K562 (cell line): Measurements from ENCODE around the gene ADAMTS14. TPM values are rescaled to one million over a fixed set of nuclear protein-coding genes. Genes with fewer than 3 reads are reported as not detected.

ENCODE experiments used
- ARID2 ChIP-seq: fragments of 450-650 bp; IDR thresholded peaks from 2 replicates; pipeline ENCODE4 v1.6.1; 2017; ENCODE audit warnings: antibody characterized with exemption, mild to moderate bottlenecking
- DACH1 ChIP-seq: fragments of 450-650 bp; IDR thresholded peaks from 2 replicates; pipeline ENCODE4 v1.6.1; 2018; ENCODE audit not compliant: partially characterized antibody
- DMBX1 ChIP-seq: fragments of 250-450 bp; sonication (Bioruptor Pico); IDR thresholded peaks from 2 replicates; pipeline ENCODE4 v1.8.0; 2022; ENCODE audit warnings: inconsistent platforms, mild to moderate bottlenecking, moderate library complexity, borderline replicate concordance
- KDM2B ChIP-seq: fragments of 250-450 bp; sonication (Bioruptor Pico); IDR thresholded peaks from 2 replicates; pipeline ENCODE4 v1.8.0; 2021; ENCODE audit warnings: mild to moderate bottlenecking, moderate library complexity
- LEF1 ChIP-seq: fragments of 450-650 bp; IDR thresholded peaks from 2 replicates; pipeline ENCODE4 v1.6.1; 2016; ENCODE audit warnings: mild to moderate bottlenecking
- MTF1 ChIP-seq: fragments of 250-450 bp; sonication (Bioruptor Pico); IDR thresholded peaks from 2 replicates; pipeline ENCODE4 v1.9.0; 2021; ENCODE audit warnings: moderate library complexity, mild to moderate bottlenecking, inconsistent platforms, borderline replicate concordance
- PHB ChIP-seq: fragments of 250-450 bp; sonication (Bioruptor Pico); IDR thresholded peaks from 2 replicates; pipeline ENCODE4 v1.5.0; 2021
- SMARCA5 ChIP-seq: fragments of 450-650 bp; IDR thresholded peaks from 2 replicates; pipeline ENCODE4 v1.6.1; 2016
- SMARCE1 ChIP-seq: fragments of 450-650 bp; IDR thresholded peaks from 2 replicates; pipeline ENCODE4 v1.7.1; 2016; ENCODE audit warnings: mild to moderate bottlenecking
- SNRNP70 ChIP-seq: fragments of 200-400 bp; formaldehyde crosslinking; optimal IDR thresholded peaks from 2 replicates; pipeline ENCODE3; 2017; ENCODE audit warnings: low read depth, low read length
- ZNF41 ChIP-seq: fragments of 250-450 bp; sonication (Bioruptor Pico); conservative IDR thresholded peaks from 2 replicates; pipeline ENCODE4 v1.4.0; 2020; ENCODE audit warnings: mild to moderate bottlenecking
- polyA plus RNA-seq, 8 experiments: library from polyadenylated mRNA; depleted of rRNA in 4 of 8; stranded (reverse) in 5 of 8; unstranded in 3 of 8; fragments of >200 nt; fragmentation: Nextera tagmentation in 2 of 8; fragmentation: Illumina TruSeq in 1 of 8; extraction: Ambion mirVana in 2 of 8; extraction: Trizol in 1 of 8; gene quantifications; 2 replicates each; pipeline versions ENCODE4 v1.2.1 to v1.2.3, GENCODE V29; 2011 to 2014; ENCODE audit warnings: inconsistent platforms in 1 of 8, missing spikeins in 1 of 8
- total RNA-seq, 7 experiments: library from RNA; depleted of rRNA in 6 of 7; stranded (reverse); fragments of >200 nt in 6 of 7; fragmentation: Illumina TruSeq in 2 of 7; extraction: Trizol in 2 of 7; gene quantifications; 2 replicates each; pipeline versions ENCODE4 v1.2.1 to v1.2.3, GENCODE V29; 2011 to 2021; ENCODE audit warnings: low replicate concordance in 1 of 7
- TF ChIP-seq, protein P1 (sequence below): fragments of 250-450 bp; sonication (Bioruptor Pico); IDR thresholded peaks from 2 replicates; pipeline ENCODE4 v1.5.0; 2021
- TF ChIP-seq, protein P2 (sequence below): fragments of 450-650 bp; formaldehyde crosslinking; IDR thresholded peaks from 2 replicates; pipeline ENCODE4 v1.4.0; 2020; ENCODE audit warnings: mild to moderate bottlenecking
- TF ChIP-seq, protein P3 (sequence below): fragments of 450-650 bp; IDR thresholded peaks from 2 replicates; pipeline ENCODE4 v1.6.1; 2017; ENCODE audit warnings: mild to moderate bottlenecking, moderate library complexity
- TF ChIP-seq, protein P4 (sequence below): fragments of 450-650 bp; formaldehyde crosslinking; IDR thresholded peaks from 2 replicates; pipeline ENCODE4 v1.4.0; 2020; ENCODE audit warnings: mild to moderate bottlenecking, moderate library complexity
- TF ChIP-seq, protein P5 (sequence below): fragments of 250-450 bp; sonication (Bioruptor Pico); IDR thresholded peaks from 2 replicates; pipeline ENCODE4 v1.8.0; 2021; ENCODE audit warnings: moderate library complexity, mild to moderate bottlenecking, inconsistent platforms
- TF ChIP-seq, protein P6 (sequence below): fragments of 450-650 bp; formaldehyde crosslinking; IDR thresholded peaks from 2 replicates; pipeline ENCODE4 v1.4.0; 2022; ENCODE audit warnings: missing genetic modification characterization
- TF ChIP-seq, protein P7 (sequence below): fragments of 250-450 bp; sonication (Bioruptor Pico); IDR thresholded peaks from 2 replicates; pipeline ENCODE4 v1.4.0; 2020; ENCODE audit warnings: mild to moderate bottlenecking, moderate library complexity

Gene ADAMTS14
- total and polyA plus RNA-seq, 9 of the 15 experiments (the other 6 are each of a cell fraction or from before 2014, with no cell fraction given) = 0.04 to 37.4 (median 15.9) TPM

DNA sequence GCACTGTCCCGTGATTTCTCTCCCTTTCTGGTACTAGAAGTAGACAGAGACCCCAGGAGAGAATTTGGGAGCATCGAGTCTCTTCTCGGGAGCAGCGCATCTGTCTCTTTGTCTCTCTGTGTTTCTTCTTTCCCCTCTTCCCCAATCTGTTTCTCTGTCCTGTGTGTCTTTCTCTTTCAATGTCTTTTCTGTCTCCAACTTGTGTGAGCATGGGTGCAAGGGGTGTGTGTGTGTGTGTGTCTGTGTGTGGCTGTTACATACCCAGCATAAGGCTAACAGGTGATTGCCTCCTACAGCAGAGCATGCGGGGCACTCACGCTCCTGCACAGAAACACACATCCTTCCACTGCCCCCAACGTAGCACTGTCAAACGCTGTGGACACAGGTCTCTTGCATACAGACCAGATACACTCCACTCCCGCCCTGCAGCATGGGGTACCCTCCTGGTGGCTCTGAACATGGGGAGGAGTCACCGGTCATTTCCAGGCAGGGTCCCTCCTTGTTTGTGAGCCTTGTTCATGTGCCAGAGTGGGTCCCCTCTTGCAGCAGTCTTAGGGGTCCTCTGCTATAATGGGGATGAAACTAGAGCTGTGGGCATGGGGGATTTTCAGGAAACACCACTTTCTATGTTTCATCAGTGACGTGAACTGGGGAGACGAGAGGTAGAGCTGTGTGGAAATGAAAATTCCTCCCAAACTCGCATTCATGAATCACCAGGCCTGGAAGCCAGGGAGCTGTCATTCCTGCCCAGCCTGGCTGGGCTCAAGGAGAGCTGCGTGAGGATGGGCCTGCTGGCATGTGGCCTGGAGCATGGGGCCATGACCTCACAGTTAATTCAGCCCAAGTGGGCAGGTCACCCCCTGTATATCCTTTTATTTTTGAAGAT is 980 bp downstream of the ADAMTS14 start (continued):
- TF ChIP-seq, protein P1, sequence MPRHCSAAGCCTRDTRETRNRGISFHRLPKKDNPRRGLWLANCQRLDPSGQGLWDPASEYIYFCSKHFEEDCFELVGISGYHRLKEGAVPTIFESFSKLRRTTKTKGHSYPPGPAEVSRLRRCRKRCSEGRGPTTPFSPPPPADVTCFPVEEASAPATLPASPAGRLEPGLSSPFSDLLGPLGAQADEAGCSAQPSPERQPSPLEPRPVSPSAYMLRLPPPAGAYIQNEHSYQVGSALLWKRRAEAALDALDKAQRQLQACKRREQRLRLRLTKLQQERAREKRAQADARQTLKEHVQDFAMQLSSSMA (CRISPR knock-in tag) = no peak
- TF ChIP-seq SMARCE1 (no peak), DACH1 (no peak), MTF1 (CRISPR knock-in tag) (no peak), PHB (CRISPR knock-in tag) (no peak), KDM2B (CRISPR knock-in tag) (no peak), LEF1 (no peak), DMBX1 (CRISPR knock-in tag) (0 out of 2 replicates have a peak, but pooled peaks have one; percentile 18), SNRNP70 (no peak), ZNF41 (no peak), SMARCA5 (no peak), ARID2 (no peak)
- TF ChIP-seq, protein P2, sequence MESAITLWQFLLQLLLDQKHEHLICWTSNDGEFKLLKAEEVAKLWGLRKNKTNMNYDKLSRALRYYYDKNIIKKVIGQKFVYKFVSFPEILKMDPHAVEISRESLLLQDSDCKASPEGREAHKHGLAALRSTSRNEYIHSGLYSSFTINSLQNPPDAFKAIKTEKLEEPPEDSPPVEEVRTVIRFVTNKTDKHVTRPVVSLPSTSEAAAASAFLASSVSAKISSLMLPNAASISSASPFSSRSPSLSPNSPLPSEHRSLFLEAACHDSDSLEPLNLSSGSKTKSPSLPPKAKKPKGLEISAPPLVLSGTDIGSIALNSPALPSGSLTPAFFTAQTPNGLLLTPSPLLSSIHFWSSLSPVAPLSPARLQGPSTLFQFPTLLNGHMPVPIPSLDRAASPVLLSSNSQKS (CRISPR knock-in tag) = no peak
- TF ChIP-seq, protein P3, sequence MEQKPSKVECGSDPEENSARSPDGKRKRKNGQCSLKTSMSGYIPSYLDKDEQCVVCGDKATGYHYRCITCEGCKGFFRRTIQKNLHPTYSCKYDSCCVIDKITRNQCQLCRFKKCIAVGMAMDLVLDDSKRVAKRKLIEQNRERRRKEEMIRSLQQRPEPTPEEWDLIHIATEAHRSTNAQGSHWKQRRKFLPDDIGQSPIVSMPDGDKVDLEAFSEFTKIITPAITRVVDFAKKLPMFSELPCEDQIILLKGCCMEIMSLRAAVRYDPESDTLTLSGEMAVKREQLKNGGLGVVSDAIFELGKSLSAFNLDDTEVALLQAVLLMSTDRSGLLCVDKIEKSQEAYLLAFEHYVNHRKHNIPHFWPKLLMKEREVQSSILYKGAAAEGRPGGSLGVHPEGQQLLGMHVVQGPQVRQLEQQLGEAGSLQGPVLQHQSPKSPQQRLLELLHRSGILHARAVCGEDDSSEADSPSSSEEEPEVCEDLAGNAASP = no peak
- TF ChIP-seq, protein P4, sequence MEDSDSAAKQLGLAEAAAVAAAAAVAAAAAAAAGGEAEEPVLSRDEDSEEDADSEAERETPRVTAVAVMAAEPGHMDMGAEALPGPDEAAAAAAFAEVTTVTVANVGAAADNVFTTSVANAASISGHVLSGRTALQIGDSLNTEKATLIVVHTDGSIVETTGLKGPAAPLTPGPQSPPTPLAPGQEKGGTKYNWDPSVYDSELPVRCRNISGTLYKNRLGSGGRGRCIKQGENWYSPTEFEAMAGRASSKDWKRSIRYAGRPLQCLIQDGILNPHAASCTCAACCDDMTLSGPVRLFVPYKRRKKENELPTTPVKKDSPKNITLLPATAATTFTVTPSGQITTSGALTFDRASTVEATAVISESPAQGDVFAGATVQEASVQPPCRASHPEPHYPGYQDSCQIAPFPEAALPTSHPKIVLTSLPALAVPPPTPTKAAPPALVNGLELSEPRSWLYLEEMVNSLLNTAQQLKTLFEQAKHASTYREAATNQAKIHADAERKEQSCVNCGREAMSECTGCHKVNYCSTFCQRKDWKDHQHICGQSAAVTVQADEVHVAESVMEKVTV (CRISPR knock-in tag) = no peak
- TF ChIP-seq, protein P5, sequence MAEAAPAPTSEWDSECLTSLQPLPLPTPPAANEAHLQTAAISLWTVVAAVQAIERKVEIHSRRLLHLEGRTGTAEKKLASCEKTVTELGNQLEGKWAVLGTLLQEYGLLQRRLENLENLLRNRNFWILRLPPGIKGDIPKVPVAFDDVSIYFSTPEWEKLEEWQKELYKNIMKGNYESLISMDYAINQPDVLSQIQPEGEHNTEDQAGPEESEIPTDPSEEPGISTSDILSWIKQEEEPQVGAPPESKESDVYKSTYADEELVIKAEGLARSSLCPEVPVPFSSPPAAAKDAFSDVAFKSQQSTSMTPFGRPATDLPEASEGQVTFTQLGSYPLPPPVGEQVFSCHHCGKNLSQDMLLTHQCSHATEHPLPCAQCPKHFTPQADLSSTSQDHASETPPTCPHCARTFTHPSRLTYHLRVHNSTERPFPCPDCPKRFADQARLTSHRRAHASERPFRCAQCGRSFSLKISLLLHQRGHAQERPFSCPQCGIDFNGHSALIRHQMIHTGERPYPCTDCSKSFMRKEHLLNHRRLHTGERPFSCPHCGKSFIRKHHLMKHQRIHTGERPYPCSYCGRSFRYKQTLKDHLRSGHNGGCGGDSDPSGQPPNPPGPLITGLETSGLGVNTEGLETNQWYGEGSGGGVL (CRISPR knock-in tag) = no peak
- TF ChIP-seq, protein P6, sequence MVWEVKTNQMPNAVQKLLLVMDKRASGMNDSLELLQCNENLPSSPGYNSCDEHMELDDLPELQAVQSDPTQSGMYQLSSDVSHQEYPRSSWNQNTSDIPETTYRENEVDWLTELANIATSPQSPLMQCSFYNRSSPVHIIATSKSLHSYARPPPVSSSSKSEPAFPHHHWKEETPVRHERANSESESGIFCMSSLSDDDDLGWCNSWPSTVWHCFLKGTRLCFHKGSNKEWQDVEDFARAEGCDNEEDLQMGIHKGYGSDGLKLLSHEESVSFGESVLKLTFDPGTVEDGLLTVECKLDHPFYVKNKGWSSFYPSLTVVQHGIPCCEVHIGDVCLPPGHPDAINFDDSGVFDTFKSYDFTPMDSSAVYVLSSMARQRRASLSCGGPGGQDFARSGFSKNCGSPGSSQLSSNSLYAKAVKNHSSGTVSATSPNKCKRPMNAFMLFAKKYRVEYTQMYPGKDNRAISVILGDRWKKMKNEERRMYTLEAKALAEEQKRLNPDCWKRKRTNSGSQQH (CRISPR knock-in tag) = no peak
- TF ChIP-seq, protein P7, sequence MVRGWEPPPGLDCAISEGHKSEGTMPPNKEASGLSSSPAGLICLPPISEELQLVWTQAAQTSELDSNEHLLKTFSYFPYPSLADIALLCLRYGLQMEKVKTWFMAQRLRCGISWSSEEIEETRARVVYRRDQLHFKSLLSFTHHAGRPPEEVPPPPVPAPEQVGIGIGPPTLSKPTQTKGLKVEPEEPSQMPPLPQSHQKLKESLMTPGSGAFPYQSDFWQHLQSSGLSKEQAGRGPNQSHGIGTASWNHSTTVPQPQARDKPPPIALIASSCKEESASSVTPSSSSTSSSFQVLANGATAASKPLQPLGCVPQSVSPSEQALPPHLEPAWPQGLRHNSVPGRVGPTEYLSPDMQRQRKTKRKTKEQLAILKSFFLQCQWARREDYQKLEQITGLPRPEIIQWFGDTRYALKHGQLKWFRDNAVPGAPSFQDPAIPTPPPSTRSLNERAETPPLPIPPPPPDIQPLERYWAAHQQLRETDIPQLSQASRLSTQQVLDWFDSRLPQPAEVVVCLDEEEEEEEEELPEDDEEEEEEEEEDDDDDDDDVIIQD (CRISPR knock-in tag) = no peak
